GM10266 (cell line): ENCODE data around the gene COBL.

Experiments used
- DNase-seq: peaks from one replicate; pipeline ENCODE4 v3.0.0; 2012; ENCODE audit errors: extremely low spot score
- CTCF ChIP-seq: IDR thresholded peaks from 2 replicates; pipeline ENCODE4 v1.5.1; 2012; ENCODE audit warnings: mild to moderate bottlenecking, low read depth; ENCODE audit not compliant: control insufficient read depth, insufficient read depth; ENCODE audit errors: missing control alignments

The COBL gene

GRCh38 chr7:51261950-51262795, 54.4 kb downstream of the COBL start:
- DNase-seq = no peak
- TF ChIP-seq CTCF = no peak

GRCh38 chr7:51261117-51261835, 55.3 kb downstream of the COBL start:
- TF ChIP-seq CTCF = no peak
- no peak for DNase-seq

GRCh38 chr7:51260516-51260915, 56.1 kb downstream of the COBL start:
- TF ChIP-seq CTCF = no peak
- no peak for DNase-seq

- DNase-seq = no peak
- no peak for TF ChIP-seq CTCF
These were observed 56.8 kb downstream of the COBL start for GRCh38 chr7:51259766-51260165.

GRCh38 chr7:51256916-51257315, 59.7 kb downstream of the COBL start:
- no peak for DNase-seq
- TF ChIP-seq CTCF = no peak

- no peak for DNase-seq
- TF ChIP-seq CTCF = no peak
These were observed 60.3 kb downstream of the COBL start for GRCh38 chr7:51256209-51256781.
